GM19025 (cell line): ENCODE measurements around the gene C1orf35.

ENCODE experiments used
- ATAC-seq: cut with Tn5 transposase; IDR thresholded peaks from one replicate; pipeline ENCODE4 v1.9.1; 2021; ENCODE audit warnings: mild to moderate bottlenecking, low read depth, moderate library complexity; ENCODE audit not compliant: unreplicated experiment

C1orf35 gene

GRCh38 chr1:228096416-228097332, 6.5 kb downstream of the C1orf35 start:
- ATAC-seq = no peak

DNA sequence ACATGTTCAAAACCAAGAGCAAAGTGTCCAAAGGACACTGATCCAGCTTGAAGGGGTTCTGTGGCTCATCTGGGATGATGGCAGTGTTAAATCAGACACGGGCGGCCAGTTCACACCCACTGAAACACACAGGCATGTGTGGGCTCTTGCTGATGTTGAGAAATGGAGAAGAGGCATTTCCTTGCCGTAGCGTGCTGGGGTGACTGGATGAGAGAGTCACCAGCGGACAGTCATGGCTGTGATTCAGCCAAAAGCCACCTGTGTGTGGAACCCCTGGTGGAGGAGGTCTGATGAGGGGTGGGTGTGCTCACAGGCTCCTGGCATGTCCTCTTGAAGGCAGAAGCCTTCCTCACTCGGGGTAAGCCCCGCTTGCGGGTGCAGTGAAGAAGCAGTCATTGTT, 7.2 kb downstream of the C1orf35 start:
- ATAC-seq = no peak

GRCh38 chr1:228095161-228095560, 8.0 kb downstream of the C1orf35 start:
- ATAC-seq = no peak

DNA sequence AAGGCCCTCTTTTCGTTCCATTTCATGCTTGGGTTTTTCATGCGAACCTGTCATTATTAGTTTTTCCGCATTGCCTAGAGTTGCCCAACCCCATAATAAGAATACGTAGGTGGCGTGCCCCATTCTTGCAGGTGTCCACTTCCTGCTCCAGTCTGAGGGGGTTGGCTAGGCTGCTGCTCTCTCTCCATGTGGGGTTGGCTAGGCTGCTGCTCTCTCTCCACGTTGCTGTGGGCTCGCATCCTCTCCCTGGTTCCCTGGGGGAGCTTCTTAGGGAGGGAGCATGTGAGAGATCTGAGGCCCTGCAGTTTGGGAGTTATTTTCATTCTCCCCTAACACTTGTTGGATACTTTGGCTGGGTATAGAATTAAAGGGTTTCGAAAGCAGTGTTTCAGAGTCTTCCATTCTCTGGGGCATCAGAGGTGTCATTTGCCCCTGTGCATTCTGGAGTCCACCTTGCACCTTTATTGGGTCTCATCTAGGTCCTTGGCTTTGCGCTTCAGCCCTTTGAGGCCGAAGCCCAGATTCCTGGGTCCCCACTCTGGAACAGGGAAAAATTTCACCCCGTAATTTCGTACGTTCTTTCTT, 8.6 kb downstream of the C1orf35 start:
- no peak for ATAC-seq

DNA sequence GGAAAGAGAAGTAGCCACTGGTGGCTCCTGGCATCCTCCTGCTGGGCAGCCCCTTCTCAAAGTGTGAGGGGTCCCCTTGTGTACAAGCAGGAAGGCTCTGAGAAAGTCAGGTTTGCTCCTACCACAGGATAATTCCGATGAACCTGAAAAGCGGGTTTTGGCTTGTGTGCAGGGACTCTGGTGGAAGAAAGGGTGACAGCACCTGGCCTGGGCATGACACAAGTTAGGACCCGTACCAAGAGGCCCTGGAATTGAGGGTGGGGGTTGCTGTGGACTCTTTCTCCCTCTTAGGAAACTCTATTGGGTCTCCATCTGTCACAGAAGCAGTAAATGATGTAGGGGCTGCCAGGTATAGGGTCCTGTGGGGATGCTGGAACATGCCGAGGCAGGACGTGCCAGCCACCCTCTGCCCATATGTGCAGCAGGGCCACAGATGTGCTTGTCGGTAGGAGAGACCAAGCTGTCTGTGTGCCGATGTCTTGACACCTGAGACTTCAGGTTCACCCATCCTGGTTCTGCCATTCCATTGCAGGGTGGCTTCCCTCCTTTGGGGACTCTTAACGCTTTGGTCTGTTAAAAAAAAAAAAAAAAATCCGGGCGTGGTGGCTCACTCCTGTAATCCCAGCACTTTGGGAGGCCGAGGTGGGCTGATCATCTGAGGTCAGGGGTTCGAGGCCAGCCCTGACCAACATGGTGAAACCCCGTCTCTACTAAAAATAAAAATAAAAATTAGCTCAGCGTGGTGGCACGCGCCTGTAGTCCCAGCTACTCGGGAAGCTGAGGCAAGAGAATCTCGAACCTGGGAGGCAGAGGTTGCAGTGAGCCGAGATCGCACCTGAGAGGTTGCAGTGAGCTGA, 9.8 kb downstream of the C1orf35 start:
- no peak for ATAC-seq

DNA sequence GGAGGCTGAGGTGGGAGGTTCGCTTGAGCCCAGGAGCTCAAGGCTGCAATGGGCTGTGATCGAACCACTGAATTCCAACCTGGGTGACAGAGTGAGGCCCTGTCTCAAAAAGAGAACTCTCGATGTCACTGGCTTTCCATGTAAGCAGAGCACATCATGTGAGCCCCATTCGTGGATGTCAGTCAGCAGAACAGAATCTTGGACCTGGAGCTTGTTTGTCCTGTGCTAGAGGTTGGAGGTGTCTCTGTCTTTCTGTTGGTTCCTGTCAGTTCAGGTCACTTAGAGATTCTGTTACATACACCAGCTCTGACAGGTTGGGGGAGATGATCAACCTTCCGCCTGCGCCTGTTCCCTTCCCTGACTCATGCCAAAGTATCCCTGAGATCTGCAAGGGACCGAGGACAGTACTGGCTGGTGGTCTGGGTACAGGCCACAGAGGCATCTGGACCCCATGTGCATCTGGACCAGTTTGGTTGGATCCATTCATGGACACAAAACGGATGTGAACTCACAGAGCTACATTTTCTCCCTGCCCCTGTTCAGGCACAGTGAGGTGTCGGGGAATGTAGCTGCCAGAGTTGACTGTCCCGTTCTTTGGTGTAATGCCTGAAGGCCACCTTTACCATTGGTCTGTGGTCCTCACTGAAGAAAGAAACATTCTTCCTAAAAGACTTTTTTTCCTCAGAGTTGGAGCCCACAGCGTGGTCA, 10.6 kb downstream of the C1orf35 start:
- ATAC-seq = no peak

DNA sequence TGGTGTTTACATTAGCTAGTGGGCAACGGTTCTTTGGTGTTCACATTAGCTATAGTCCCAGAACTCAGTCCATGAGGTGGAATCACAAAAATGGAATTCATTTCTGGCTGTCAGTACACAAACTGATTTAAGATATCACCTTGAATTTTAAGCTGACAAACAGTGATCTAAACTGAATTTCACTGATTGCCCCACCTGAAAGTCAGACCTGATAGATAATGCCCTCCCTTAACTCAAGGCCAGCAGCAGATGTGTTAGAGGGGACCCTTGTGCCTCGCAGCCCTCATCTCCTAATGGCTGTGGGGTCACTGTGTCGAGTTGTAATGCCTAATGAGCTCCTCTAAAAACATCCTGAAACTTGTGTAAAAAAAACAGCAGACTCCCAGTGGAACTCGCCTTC, 12.0 kb downstream of the C1orf35 start:
- no peak for ATAC-seq

DNA sequence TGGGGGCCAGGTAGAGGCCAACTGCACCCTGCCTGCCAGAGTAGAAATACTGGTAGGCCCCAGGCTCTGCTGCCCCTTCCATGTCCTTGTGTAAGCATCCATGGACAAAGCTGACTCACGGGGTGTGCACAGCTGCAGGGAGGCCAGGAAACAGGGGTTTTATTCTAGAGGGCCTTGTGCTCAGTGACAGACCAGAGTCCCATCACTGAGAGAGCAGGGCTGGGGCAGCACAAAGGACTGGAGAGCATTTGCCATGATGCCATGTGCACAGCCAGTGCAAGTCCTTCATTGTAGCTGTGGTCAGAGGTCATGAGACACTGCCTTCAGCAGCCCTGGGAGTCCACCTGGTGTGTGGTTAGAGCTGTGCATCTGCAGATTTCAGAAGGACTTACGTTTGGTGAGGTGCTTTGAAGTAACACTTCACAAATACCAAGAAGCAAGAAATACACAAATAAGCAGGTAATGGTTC, 12.5 kb downstream of the C1orf35 start:
- no peak for ATAC-seq

GRCh38 chr1:228089519-228090380, 13.4 kb downstream of the C1orf35 start:
- no peak for ATAC-seq

GRCh38 chr1:228088586-228089498, 14.3 kb downstream of the C1orf35 start:
- no peak for ATAC-seq

DNA sequence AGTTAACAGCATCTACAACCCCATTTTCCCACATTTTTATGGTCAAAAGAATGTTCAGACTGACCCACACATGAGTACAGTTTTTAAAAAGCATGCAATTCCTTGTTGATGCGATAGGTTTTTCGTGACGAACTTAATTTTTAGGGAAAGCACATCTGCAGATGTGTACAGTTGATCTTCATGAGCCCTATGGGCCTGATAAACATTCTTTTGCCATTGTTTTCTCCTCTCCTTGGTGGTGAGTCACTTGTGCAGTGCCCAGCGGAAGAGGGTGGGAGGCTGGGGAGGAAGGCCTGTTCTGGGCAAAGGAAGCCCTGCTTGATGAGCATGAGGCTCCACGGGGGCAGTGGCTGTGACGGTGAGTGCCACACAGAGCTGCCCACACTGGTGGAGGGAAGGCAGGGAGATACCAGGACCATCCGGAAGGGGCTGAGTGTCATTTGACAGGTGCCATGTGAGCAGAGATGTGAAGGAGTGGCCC, 15.3 kb downstream of the C1orf35 start:
- ATAC-seq = no peak

DNA sequence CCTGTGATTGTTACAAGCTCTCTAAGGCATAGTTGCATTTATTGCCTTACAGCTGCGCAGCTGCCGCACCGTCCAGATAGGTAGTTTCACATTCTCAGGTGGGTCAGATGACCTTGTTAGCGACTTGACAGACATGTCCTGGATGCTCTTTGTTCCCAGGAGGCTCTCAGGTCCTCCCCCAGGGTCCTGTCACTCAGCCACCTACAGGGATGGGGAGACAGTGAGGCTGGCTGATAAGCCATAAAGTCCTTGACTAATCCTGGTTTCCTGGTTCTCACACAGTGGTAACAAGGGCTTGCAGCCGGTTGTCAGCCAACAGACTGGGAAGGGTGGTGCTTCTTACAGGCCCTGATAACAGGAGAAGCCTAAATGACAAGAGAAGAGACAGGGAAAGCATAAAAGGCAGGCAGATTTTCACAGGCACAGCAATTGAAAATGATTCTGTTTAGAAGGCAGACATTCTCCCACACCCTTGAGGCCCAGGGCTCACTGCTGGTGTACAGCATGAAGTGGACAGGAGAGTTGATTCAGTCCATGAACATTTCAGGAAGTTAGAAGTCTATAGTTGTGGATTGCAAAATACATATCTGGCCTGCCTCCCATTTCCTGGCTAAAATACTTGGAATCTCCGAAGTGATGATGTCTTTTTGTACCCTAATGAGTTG, 17.7 kb downstream of the C1orf35 start:
- ATAC-seq = no peak

DNA sequence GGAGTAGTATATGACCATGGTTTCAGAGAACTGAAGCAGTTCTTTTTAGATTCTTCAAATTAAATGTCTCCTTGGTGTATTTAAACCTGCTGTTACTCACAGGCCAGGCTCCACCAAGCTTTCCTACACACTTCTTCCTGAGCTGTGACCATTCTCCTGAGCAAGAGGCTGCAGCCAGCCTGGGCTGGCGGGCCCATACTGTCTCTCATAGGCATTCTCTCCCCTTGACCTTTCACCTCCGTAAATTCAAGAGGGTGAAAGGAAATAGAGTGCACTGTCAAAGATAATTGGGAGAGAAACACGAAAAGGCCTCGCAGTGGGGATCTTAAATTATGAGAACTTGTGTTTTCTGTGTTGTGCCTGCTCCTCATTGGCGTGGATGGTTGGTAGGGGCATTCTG, 18.3 kb downstream of the C1orf35 start:
- ATAC-seq = no peak

DNA sequence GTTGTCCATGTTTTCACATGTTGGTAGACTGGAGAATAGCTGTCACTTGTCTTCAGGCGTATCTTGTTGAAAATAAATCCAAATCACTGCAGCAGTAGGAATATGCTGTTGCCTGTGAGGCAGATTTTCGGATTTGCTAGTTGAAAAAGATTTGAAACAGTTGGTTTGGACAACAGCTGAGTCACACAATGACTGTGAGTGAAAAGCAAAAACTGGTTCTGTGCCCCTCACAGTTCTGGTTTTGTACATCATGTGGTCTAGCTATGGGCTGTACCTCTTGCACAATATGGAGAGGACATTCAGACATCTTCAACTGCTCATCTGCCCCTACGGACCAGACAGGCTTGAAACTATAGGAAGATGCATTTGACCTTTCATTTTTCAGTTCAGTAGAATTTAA, 18.8 kb downstream of the C1orf35 start:
- ATAC-seq = no peak

- no peak for ATAC-seq
These were observed 19.2 kb downstream of the C1orf35 start for GRCh38 chr1:228083871-228084278.

- peak; percentile 11 for ATAC-seq
These were observed 19.9 kb downstream of the C1orf35 start for GRCh38 chr1:228082918-228083870.
